Stimulated activated CD8-positive, alpha-beta memory T cell treated with anti-CD3 and anti-CD28 coated beads, Interleukin-15, amount 100 ng/mL, for 48 hours (primary cell): ENCODE results near the gene TGIF1.
"Not testable (repeated sequence)": the region's sequence is repeated elsewhere in the genome, so short reads cannot be mapped to it uniquely, and the experiment has no call there.

Experiments used
- DNase-seq, 2 donors: peaks; one replicate each; pipeline ENCODE4 v3.0.0-alpha.2; 2020; ENCODE audit warnings: low read depth in 2 of 2

Gene TGIF1

GRCh38 chr18:3455907-3456685, 6.1 kb downstream of the TGIF1 start:
- DNase-seq, result no peak

GRCh38 chr18:3456686-3457069, 6.7 kb downstream of the TGIF1 start:
- DNase-seq, result no peak

- DNase-seq, result no peak
Observed at GRCh38 chr18:3457261-3457724, 7.3 kb downstream of the TGIF1 start.

- DNase-seq, result no peak
Observed at GRCh38 chr18:3458378-3458777, 8.4 kb downstream of the TGIF1 start.

GRCh38 chr18:3458952-3459853, 9.2 kb downstream of the TGIF1 start:
- DNase-seq, result no peak

- no peak for DNase-seq
Observed at GRCh38 chr18:3460823-3461398, 10.9 kb downstream of the TGIF1 start.

- no peak for DNase-seq
Observed at GRCh38 chr18:3461704-3462103, 11.7 kb downstream of the TGIF1 start.

GRCh38 chr18:3463051-3463450, 13.1 kb downstream of the TGIF1 start:
- no peak for DNase-seq

GRCh38 chr18:3466045-3466444, 16.1 kb downstream of the TGIF1 start:
- DNase-seq, result no peak

GRCh38 chr18:3466872-3467271, 16.9 kb downstream of the TGIF1 start:
- no peak for DNase-seq

GRCh38 chr18:3468066-3468705, 18.2 kb downstream of the TGIF1 start:
- DNase-seq, result no peak

- DNase-seq, result no peak
Observed at GRCh38 chr18:3468833-3469232, 18.9 kb downstream of the TGIF1 start.

GRCh38 chr18:3471141-3471648, 21.2 kb downstream of the TGIF1 start:
- DNase-seq, result no peak

GRCh38 chr18:3472121-3472520, 22.1 kb downstream of the TGIF1 start:
- DNase-seq, result not testable (repeated sequence)

- DNase-seq, result no peak
Observed at GRCh38 chr18:3472681-3473544, 22.9 kb downstream of the TGIF1 start.

GRCh38 chr18:3478262-3478978, 28.4 kb downstream of the TGIF1 start:
- no peak for DNase-seq

GRCh38 chr18:3479978-3480509, 30.1 kb downstream of the TGIF1 start:
- DNase-seq, result no peak

GRCh38 chr18:3480827-3481573, 31.0 kb downstream of the TGIF1 start:
- no peak for DNase-seq

GRCh38 chr18:3481696-3482210, 31.8 kb downstream of the TGIF1 start:
- no peak for DNase-seq
